Neural cell (in vitro differentiated cells): ENCODE measurements around the gene NAA11. TPM values are rescaled to one million over a fixed set of nuclear protein-coding genes. Genes with fewer than 3 reads are reported as not detected.

ENCODE experiments used
- H2AFZ ChIP-seq: fragments of 200-600, 300-800 bp; sonication (generic), shearing (Covaris generic); 2 replicates; pipeline ENCODE4 v1.6.0; 2014; ENCODE audit warnings: low read depth, mild to moderate bottlenecking, antibody characterized with exemption, low read length, moderate library complexity
- H3F3A ChIP-seq: fragments of 200-600 bp; shearing (Covaris generic); 2 replicates; pipeline ENCODE4 v1.6.1; 2016; ENCODE audit warnings: mild to moderate bottlenecking, moderate library complexity, mixed read lengths, antibody characterized with exemption, low read length; ENCODE audit not compliant: insufficient read depth, poor library complexity, severe bottlenecking
- H3K27ac ChIP-seq: fragments of 200-600, 300-800 bp; sonication (generic), shearing (Covaris generic); 2 replicates; pipeline ENCODE4 v1.5.1; 2014; ENCODE audit warnings: mild to moderate bottlenecking, low read length, moderate library complexity
- H3K27me3 ChIP-seq: fragments of 300-800, 200-600 bp; sonication (generic), shearing (Covaris generic); 2 replicates; pipeline ENCODE4 v1.6.0; 2014; ENCODE audit warnings: mild to moderate bottlenecking, low read depth, low read length, moderate library complexity; ENCODE audit not compliant: insufficient read depth
- H3K36me3 ChIP-seq: fragments of 300-800, 200-600 bp; sonication (generic), shearing (Covaris generic); 2 replicates; pipeline ENCODE4 v1.5.1; 2014; ENCODE audit warnings: mild to moderate bottlenecking, antibody characterized with exemption, low read length, moderate library complexity; ENCODE audit not compliant: insufficient read depth
- H3K4me2 ChIP-seq: fragments of 300-800, 200-600 bp; sonication (generic), shearing (Covaris generic); 2 replicates; pipeline ENCODE4 v1.6.0; 2014; ENCODE audit warnings: mild to moderate bottlenecking, low read length
- H3K4me3 ChIP-seq: fragments of 300-800, 200-600 bp; sonication (generic), shearing (Covaris generic); 2 replicates; pipeline ENCODE4 v1.5.1; 2014; ENCODE audit warnings: mild to moderate bottlenecking, low read length, moderate library complexity
- H3K79me2 ChIP-seq: fragments of 200-600 bp; shearing (Covaris generic); replicated peaks from 2 replicates; pipeline ENCODE4 v1.6.0; 2014; ENCODE audit warnings: mild to moderate bottlenecking, low read length, moderate library complexity; ENCODE audit not compliant: insufficient read depth
- H3K9ac ChIP-seq: fragments of 300-800, 200-600 bp; sonication (generic), shearing (Covaris generic); 2 replicates; pipeline ENCODE4 v1.6.1; 2016; ENCODE audit warnings: mild to moderate bottlenecking, low read length, mixed read lengths
- H3K9me2 ChIP-seq: fragments of 200-600 bp; shearing (Covaris generic); 2 replicates; pipeline ENCODE4 v1.6.1; 2016; ENCODE audit warnings: mild to moderate bottlenecking, low read length, mixed read lengths; ENCODE audit not compliant: insufficient read depth
- H3K9me3 ChIP-seq: fragments of 200-600, 300-800 bp; sonication (generic), shearing (Covaris generic); 2 replicates; pipeline ENCODE4 v1.6.1; 2016; ENCODE audit warnings: mild to moderate bottlenecking, mixed run types, low read length, moderate library complexity, mixed read lengths
- H4K20me1 ChIP-seq: fragments of 200-600 bp; shearing (Covaris generic); 2 replicates; pipeline ENCODE4 v1.6.1; 2016; ENCODE audit warnings: mild to moderate bottlenecking, mixed run types; ENCODE audit not compliant: insufficient read depth
- CTCF ChIP-seq: fragments of 450-650 bp; IDR thresholded peaks from 2 replicates; pipeline ENCODE4 v1.5.1; 2014; ENCODE audit warnings: antibody characterized with exemption, mild to moderate bottlenecking, moderate library complexity; ENCODE audit not compliant: poor library complexity, severe bottlenecking
- EP300 ChIP-seq: fragments of 450-650 bp; conservative IDR thresholded peaks from 2 replicates; pipeline ENCODE4 v1.6.1; 2014; ENCODE audit warnings: antibody characterized with exemption, mild to moderate bottlenecking, moderate library complexity; ENCODE audit not compliant: poor library complexity, severe bottlenecking
- EZH2 ChIP-seq: fragments of 200-600, 300-800 bp; shearing (Covaris generic), sonication (generic); IDR thresholded peaks from 2 replicates; pipeline ENCODE4 v1.6.1; 2014; ENCODE audit warnings: antibody characterized with exemption, low read length, borderline replicate concordance, mild to moderate bottlenecking; ENCODE audit not compliant: insufficient read depth, poor library complexity, severe bottlenecking
- MXI1 ChIP-seq: fragments of 450-650 bp; conservative IDR thresholded peaks from 2 replicates; pipeline ENCODE4 v1.6.1; 2014; ENCODE audit warnings: antibody characterized with exemption, mild to moderate bottlenecking; ENCODE audit not compliant: poor library complexity, severe bottlenecking
- POLR2AphosphoS5 ChIP-seq: IDR thresholded peaks from 2 replicates; pipeline ENCODE4 v1.6.1; 2012
- RAD21 ChIP-seq: fragments of 450-650 bp; conservative IDR thresholded peaks from 2 replicates; pipeline ENCODE4 v1.6.1; 2014; ENCODE audit warnings: antibody characterized with exemption, mild to moderate bottlenecking, moderate library complexity
- SMC3 ChIP-seq: fragments of 450-650 bp; conservative IDR thresholded peaks from 2 replicates; pipeline ENCODE4 v1.6.1; 2014; ENCODE audit warnings: antibody characterized with exemption, mild to moderate bottlenecking, moderate library complexity; ENCODE audit not compliant: poor library complexity
- TAF1 ChIP-seq: IDR thresholded peaks from 2 replicates; pipeline ENCODE4 v1.6.1; 2012; ENCODE audit warnings: low read depth
- polyA plus RNA-seq: library from polyadenylated mRNA; depleted of rRNA; stranded (reverse); fragments of >200 nt; gene quantifications from 2 replicates; pipeline ENCODE4 v1.2.3, GENCODE V29; 2014

The NAA11 gene
- polyA plus RNA-seq, 1 donor from 2014 or later: not detected

GRCh38 chr4:79267671-79268070, 58.2 kb downstream of the NAA11 start:
- H4K20me1 ChIP-seq: no peaks in the 10 kb centered on the region
- H3K9me3 ChIP-seq: no peaks in the 10 kb centered on the region
- TF ChIP-seq EP300: no peak
- no peak for TF ChIP-seq TAF1
- no peak for TF ChIP-seq CTCF
- no peak for TF ChIP-seq POLR2AphosphoS5
- TF ChIP-seq MXI1: no peak
- TF ChIP-seq EZH2: no peak
- TF ChIP-seq SMC3: no peak
- TF ChIP-seq RAD21: no peak
- H3K79me2 ChIP-seq: no peaks in the 10 kb centered on the region
- no peak overlapping the region for H3K9ac ChIP-seq
- H3K36me3 ChIP-seq: no peaks in the 10 kb centered on the region
- no peaks in the 10 kb centered on the region for H3K27me3 ChIP-seq
- no peak overlapping the region for H3K4me3 ChIP-seq
- no peaks in the 10 kb centered on the region for H3F3A ChIP-seq
- H3K9me2 ChIP-seq: no peaks in the 10 kb centered on the region
- no peak overlapping the region for H2AFZ ChIP-seq
- H3K27ac ChIP-seq: no peak overlapping the region
- H3K4me2 ChIP-seq: no peak overlapping the region

Other genes starting within 250 kb of the NAA11 start
- not detected in 2 replicates for gene GK2, start 82.2 kb upstream of the NAA11 start, polyA plus RNA-seq